ENCODE results near the gene RPS24. TPM values are rescaled to one million over a fixed set of nuclear protein-coding genes. Genes with fewer than 3 reads are reported as not detected.

Gene RPS24
- total and polyA plus RNA-seq, 9 of the 15 experiments (the other 6 are each of a cell fraction or from before 2014, with no cell fraction given): 1,947 to 7,307 (median 5,944) TPM

DNA sequence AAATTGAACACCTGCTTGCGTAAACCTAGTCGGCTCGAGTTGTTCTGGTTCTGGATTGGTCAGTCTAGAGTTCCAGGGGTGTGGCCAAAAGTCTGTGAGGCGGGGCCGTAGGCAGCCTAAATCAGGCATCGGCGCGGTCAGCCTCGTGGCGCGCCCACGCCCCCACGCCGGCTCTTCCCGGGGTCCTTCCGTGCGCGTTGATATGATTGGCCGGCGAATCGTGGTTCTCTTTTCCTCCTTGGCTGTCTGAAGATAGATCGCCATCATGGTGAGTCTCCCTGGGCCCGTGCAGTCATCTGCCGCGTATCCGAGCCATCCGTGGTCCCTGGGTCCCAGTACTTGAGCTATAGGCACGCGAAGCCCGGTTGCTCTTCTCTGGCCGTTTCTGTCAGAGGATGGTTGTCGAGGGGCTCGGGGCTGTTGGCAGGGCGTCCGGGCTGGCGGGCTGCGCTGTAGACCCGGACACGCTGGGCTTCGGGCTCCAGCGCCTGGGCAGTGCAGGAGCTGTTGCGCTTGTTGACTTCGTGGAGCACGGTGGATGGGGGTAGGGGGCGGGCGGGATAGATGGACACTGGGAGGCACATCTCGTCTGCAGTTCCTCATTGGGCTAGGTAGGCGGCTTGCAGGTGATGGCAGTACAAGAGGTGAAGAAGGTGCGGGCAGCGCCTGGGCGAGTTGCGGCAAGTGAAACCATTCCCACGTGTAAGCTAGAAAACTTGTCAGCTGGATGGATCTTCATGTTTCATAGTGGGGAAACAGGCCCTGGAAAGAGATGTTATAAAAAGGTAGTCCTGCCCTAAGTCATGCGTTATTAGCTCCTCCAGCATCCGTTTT, at the start of gene RPS24 (continued):
- TF ChIP-seq BCOR (IDR thresholded peaks at IDR 0.05) (peak; percentile 55; the same call in 1 of the 2 replicates), IRF2 (CRISPR knock-in tag; IDR thresholded peaks at IDR 0.05) (no peak), RUNX1 (IDR thresholded peaks at IDR 0.05; ENCODE audit: low read depth) (0 out of 2 replicates have a peak, but pooled peaks have one; percentile 36), COPS2 (conservative IDR thresholded peaks at IDR 0.05) (no peak), SAFB2 (IDR thresholded peaks at IDR 0.05; ENCODE audit: borderline replicate concordance, low read depth, low read length, severe bottlenecking) (no peak), ZNF354B (CRISPR knock-in tag; IDR thresholded peaks at IDR 0.05) (no peak), ZNF445 (CRISPR knock-in tag; IDR thresholded peaks at IDR 0.05; ENCODE audit: low read depth) (no peak), SMARCA4 (IDR thresholded peaks at IDR 0.05) (no peak), PRMT5 (CRISPR knock-in tag; IDR thresholded peaks at IDR 0.05) (no peak), SLC30A9 (CRISPR knock-in tag; IDR thresholded peaks at IDR 0.05) (no peak), ILF3 (IDR thresholded peaks at IDR 0.05; ENCODE audit: borderline replicate concordance) (no peak), YBX1 (IDR thresholded peaks at IDR 0.05) (no peak), PTBP1 (IDR thresholded peaks at IDR 0.05; ENCODE audit: low read depth, low read length) (no peak), SP1 (CRISPR knock-in tag; IDR thresholded peaks at IDR 0.05) (peak; percentile 82; the same call in 1 of the 2 replicates), SNRNP70 (optimal IDR thresholded peaks at IDR 0.05; ENCODE audit: low read depth, low read length) (no peak), KLF6 (CRISPR knock-in tag; IDR thresholded peaks at IDR 0.05; ENCODE audit: borderline replicate concordance) (no peak), ZNF174 (CRISPR knock-in tag; IDR thresholded peaks at IDR 0.05) (no peak), CHD2 (IDR thresholded peaks at IDR 0.05; ENCODE audit: low read depth, low read length) (peak; percentile 48; the same call in 1 of the 2 replicates), DPF2 (IDR thresholded peaks at IDR 0.05) (no peak)
- TF ChIP-seq, protein P1, sequence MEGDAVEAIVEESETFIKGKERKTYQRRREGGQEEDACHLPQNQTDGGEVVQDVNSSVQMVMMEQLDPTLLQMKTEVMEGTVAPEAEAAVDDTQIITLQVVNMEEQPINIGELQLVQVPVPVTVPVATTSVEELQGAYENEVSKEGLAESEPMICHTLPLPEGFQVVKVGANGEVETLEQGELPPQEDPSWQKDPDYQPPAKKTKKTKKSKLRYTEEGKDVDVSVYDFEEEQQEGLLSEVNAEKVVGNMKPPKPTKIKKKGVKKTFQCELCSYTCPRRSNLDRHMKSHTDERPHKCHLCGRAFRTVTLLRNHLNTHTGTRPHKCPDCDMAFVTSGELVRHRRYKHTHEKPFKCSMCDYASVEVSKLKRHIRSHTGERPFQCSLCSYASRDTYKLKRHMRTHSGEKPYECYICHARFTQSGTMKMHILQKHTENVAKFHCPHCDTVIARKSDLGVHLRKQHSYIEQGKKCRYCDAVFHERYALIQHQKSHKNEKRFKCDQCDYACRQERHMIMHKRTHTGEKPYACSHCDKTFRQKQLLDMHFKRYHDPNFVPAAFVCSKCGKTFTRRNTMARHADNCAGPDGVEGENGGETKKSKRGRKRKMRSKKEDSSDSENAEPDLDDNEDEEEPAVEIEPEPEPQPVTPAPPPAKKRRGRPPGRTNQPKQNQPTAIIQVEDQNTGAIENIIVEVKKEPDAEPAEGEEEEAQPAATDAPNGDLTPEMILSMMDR (IDR thresholded peaks at IDR 0.05 in 2 of 3, conservative IDR thresholded peaks at IDR 0.05 in 1 of 3; ENCODE audit: insufficient read depth in 2 of 3, low read depth in 1 of 3, low read length in 3 of 3): peak in 1 of 3 experiments; percentile 1; a peak in 1 of 6 replicates
- TF ChIP-seq, protein P2, sequence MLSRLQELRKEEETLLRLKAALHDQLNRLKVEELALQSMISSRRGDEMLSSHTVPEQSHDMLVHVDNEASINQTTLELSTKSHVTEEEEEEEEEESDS (CRISPR knock-in tag; IDR thresholded peaks at IDR 0.05): no peak
- TF ChIP-seq, protein P3, sequence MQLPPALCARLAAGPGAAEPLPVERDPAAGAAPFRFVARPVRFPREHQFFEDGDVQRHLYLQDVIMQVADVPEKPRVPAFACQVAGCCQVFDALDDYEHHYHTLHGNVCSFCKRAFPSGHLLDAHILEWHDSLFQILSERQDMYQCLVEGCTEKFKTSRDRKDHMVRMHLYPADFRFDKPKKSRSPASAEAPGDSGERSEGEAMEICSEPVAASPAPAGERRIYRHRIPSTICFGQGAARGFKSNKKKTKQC (CRISPR knock-in tag; IDR thresholded peaks at IDR 0.05): peak; percentile 97
- TF ChIP-seq, protein P4, sequence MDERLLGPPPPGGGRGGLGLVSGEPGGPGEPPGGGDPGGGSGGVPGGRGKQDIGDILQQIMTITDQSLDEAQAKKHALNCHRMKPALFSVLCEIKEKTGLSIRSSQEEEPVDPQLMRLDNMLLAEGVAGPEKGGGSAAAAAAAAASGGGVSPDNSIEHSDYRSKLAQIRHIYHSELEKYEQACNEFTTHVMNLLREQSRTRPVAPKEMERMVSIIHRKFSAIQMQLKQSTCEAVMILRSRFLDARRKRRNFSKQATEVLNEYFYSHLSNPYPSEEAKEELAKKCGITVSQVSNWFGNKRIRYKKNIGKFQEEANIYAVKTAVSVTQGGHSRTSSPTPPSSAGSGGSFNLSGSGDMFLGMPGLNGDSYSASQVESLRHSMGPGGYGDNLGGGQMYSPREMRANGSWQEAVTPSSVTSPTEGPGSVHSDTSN (CRISPR knock-in tag; IDR thresholded peaks at IDR 0.05; ENCODE audit: low read depth): no peak
- TF ChIP-seq, protein P4 (tag; conservative IDR thresholded peaks at IDR 0.05; ENCODE audit: low read depth): peak; percentile 10; the same call in 1 of the 2 replicates

Data from K562 (cell line).